Kidney epithelial cell (primary cell): ENCODE results near the gene ALDH1A2. TPM values are rescaled to one million over a fixed set of nuclear protein-coding genes. Genes with fewer than 3 reads are reported as not detected.

Source experiments
- DNase-seq: peaks from one replicate; pipeline ENCODE4 v3.0.0-alpha.2; 2010; ENCODE audit warnings: low read depth
- H3K27me3 ChIP-seq: 2 replicates; pipeline ENCODE4 v1.6.0; 2011; ENCODE audit warnings: low read length; ENCODE audit not compliant: control insufficient read depth, insufficient read depth
- H3K36me3 ChIP-seq: 2 replicates; pipeline ENCODE4 v1.5.1; 2011; ENCODE audit warnings: low read length; ENCODE audit not compliant: control insufficient read depth, insufficient read depth
- H3K4me3 ChIP-seq: 2 replicates; pipeline ENCODE4 v1.5.1; 2011; ENCODE audit warnings: low read depth, mild to moderate bottlenecking, control low read depth, low read length
- CTCF ChIP-seq: IDR thresholded peaks from 2 replicates; pipeline ENCODE4 v1.5.1; 2011; ENCODE audit warnings: mild to moderate bottlenecking, moderate library complexity, low read length, control low read depth, inconsistent platforms; ENCODE audit not compliant: insufficient read depth, poor library complexity, severe bottlenecking
- total RNA-seq: library from RNA; depleted of rRNA; stranded (reverse); fragments of >200 nt; gene quantifications from 2 replicates; pipeline ENCODE4 v1.2.3, GENCODE V29; 2015

The ALDH1A2 gene
- total RNA-seq, 1 donor from 2014 or later = 23.8 TPM

- Histone ChIP-seq H3K36me3 (no peaks in the 10 kb centered on the region), H3K27me3 (peaks cover 12% of the 10 kb centered on the region), H3K4me3 (peak overlapping the region; percentile 45)
- TF ChIP-seq CTCF = no peak
- no peak for DNase-seq
Measured at GRCh38 chr15:58064980-58065444, 499 bp downstream of the ALDH1A2 start.

GRCh38 chr15:58064082-58064979 is 1.2 kb downstream of the ALDH1A2 start:
- Histone ChIP-seq H3K36me3 (no peaks in the 10 kb centered on the region), H3K4me3 (peak overlapping the region; percentile 45), H3K27me3 (peaks cover 12% of the 10 kb centered on the region)
- TF ChIP-seq CTCF = no peak
- DNase-seq = no peak

GRCh38 chr15:58063614-58064013 is 1.9 kb downstream of the ALDH1A2 start:
- H3K27me3 ChIP-seq = peaks cover 12% of the 10 kb centered on the region
- H3K4me3 ChIP-seq = peak overlapping the region; percentile 4
- no peak for TF ChIP-seq CTCF
- no peak for DNase-seq
- H3K36me3 ChIP-seq = no peaks in the 10 kb centered on the region

- H3K4me3 ChIP-seq = no peak overlapping the region
- no peak for TF ChIP-seq CTCF
- H3K27me3 ChIP-seq = peaks cover 12% of the 10 kb centered on the region
- H3K36me3 ChIP-seq = no peaks in the 10 kb centered on the region
- no peak for DNase-seq
Measured at GRCh38 chr15:58062983-58063382, 2.5 kb downstream of the ALDH1A2 start.

- Histone ChIP-seq H3K27me3 (peaks cover 12% of the 10 kb centered on the region), H3K36me3 (no peaks in the 10 kb centered on the region), H3K4me3 (no peak overlapping the region)
- DNase-seq = no peak
- TF ChIP-seq CTCF = no peak
Measured at GRCh38 chr15:58062175-58062574, 3.3 kb downstream of the ALDH1A2 start.
